LHCN-M2 (cell line): ENCODE results near the gene BIN1. TPM values are rescaled to one million over a fixed set of nuclear protein-coding genes. Genes with fewer than 3 reads are reported as not detected.

Experiments used
- DNase-seq: peaks from one replicate; pipeline ENCODE4 v3.0.0-alpha.2; 2012; ENCODE audit warnings: low read depth
- total RNA-seq: library from RNA; depleted of rRNA; stranded (reverse); fragments of >200 nt; gene quantifications from 2 replicates; pipeline ENCODE4 v1.2.3, GENCODE V29; 2014; rRNA removed

The BIN1 gene
- total RNA-seq, 1 experiment from 2014 or later: 174 TPM

GRCh38 chr2:126999106-126999756 is 107.7 kb downstream of the BIN1 start:
- DNase-seq: no peak

GRCh38 chr2:126998486-126998885 is 108.5 kb downstream of the BIN1 start:
- no peak for DNase-seq

Other genes starting within 250 kb of the BIN1 start
- not detected in 2 replicates for gene TEX51, start 208.3 kb downstream of the BIN1 start, total RNA-seq
- 0.32 and 0.63 TPM in 2 replicates for gene CYP27C1, start 113.1 kb upstream of the BIN1 start, total RNA-seq
- gene ERCC3, start 187.0 kb upstream of the BIN1 start, total RNA-seq: 32.6 and 38.9 TPM in 2 replicates